ENCODE measurements around the gene ZNF311.

DNA sequence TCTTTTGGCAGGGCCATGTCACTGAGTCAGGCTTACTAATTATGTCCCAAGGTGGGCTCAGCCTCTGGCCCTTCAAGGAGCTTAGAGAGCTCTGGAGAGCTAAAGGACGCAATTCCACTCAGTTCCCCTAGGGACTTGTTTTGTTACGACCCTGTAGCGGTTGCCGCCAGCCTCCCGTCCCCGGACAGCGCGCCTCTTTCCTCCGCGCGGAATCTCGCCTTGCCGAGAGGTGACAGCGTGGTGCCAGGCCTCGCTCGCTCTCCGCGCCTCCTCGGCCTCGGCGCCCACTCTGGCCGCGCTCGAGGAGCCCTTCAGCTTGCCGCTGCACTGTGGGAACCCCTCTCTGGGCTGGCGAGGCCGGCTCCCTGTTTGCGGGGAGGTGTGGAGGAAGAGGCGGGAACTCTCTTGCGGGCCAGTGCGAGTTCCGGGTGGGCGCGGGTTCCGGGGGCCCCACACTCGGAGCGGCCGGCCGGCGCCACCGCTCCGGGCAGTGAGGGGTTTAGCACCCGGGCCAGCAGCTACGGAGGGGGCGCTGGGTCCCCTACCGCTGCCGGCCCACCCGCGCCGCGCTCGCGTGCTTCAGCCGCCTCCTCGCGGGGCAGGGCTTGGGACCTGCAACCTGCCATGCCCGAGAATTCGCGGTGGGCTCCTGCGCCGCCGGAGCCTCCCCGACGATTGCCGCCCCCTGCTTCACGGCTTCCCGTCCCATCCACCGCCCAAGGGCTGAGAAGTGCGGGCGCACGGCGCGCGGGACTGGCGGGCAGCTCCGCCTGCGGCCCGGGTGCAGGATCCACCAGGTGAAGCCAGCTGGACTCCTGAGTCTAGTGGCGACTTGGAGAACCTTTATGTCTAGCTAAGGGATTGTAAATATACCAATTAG lies 9.9 kb upstream of the ZNF311 start:
- TF ChIP-seq ZNF766 (CRISPR knock-in tag; conservative IDR thresholded peaks at IDR 0.05) (no peak), NFXL1 (CRISPR knock-in tag; IDR thresholded peaks at IDR 0.05) (no peak), NR1H2 (CRISPR knock-in tag; IDR thresholded peaks at IDR 0.05) (no peak), EP300 (IDR thresholded peaks at IDR 0.05; ENCODE audit: low read length) (no peak), MXI1 (IDR thresholded peaks at IDR 0.05; ENCODE audit: low read depth, low read length) (no peak), RFX5 (IDR thresholded peaks at IDR 0.05; ENCODE audit: low read depth, low read length) (no peak), CEBPB (tag; IDR thresholded peaks at IDR 0.05) (no peak), NFE2L1 (tag; IDR thresholded peaks at IDR 0.05; ENCODE audit: borderline replicate concordance, low read depth) (no peak), ZNF121 (CRISPR knock-in tag; conservative IDR thresholded peaks at IDR 0.05) (no peak), HSF4 (CRISPR knock-in tag; IDR thresholded peaks at IDR 0.05; ENCODE audit: borderline replicate concordance) (no peak)
- TF ChIP-seq, protein P1, sequence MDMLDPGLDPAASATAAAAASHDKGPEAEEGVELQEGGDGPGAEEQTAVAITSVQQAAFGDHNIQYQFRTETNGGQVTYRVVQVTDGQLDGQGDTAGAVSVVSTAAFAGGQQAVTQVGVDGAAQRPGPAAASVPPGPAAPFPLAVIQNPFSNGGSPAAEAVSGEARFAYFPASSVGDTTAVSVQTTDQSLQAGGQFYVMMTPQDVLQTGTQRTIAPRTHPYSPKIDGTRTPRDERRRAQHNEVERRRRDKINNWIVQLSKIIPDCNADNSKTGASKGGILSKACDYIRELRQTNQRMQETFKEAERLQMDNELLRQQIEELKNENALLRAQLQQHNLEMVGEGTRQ (CRISPR knock-in tag; IDR thresholded peaks at IDR 0.05) = no peak
- TF ChIP-seq, protein P2, sequence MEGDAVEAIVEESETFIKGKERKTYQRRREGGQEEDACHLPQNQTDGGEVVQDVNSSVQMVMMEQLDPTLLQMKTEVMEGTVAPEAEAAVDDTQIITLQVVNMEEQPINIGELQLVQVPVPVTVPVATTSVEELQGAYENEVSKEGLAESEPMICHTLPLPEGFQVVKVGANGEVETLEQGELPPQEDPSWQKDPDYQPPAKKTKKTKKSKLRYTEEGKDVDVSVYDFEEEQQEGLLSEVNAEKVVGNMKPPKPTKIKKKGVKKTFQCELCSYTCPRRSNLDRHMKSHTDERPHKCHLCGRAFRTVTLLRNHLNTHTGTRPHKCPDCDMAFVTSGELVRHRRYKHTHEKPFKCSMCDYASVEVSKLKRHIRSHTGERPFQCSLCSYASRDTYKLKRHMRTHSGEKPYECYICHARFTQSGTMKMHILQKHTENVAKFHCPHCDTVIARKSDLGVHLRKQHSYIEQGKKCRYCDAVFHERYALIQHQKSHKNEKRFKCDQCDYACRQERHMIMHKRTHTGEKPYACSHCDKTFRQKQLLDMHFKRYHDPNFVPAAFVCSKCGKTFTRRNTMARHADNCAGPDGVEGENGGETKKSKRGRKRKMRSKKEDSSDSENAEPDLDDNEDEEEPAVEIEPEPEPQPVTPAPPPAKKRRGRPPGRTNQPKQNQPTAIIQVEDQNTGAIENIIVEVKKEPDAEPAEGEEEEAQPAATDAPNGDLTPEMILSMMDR (IDR thresholded peaks at IDR 0.05 in 2 of 3, conservative IDR thresholded peaks at IDR 0.05 in 1 of 3; ENCODE audit: insufficient read depth in 2 of 3, low read depth in 1 of 3, low read length in 3 of 3) = no peak
- TF ChIP-seq, protein P3, sequence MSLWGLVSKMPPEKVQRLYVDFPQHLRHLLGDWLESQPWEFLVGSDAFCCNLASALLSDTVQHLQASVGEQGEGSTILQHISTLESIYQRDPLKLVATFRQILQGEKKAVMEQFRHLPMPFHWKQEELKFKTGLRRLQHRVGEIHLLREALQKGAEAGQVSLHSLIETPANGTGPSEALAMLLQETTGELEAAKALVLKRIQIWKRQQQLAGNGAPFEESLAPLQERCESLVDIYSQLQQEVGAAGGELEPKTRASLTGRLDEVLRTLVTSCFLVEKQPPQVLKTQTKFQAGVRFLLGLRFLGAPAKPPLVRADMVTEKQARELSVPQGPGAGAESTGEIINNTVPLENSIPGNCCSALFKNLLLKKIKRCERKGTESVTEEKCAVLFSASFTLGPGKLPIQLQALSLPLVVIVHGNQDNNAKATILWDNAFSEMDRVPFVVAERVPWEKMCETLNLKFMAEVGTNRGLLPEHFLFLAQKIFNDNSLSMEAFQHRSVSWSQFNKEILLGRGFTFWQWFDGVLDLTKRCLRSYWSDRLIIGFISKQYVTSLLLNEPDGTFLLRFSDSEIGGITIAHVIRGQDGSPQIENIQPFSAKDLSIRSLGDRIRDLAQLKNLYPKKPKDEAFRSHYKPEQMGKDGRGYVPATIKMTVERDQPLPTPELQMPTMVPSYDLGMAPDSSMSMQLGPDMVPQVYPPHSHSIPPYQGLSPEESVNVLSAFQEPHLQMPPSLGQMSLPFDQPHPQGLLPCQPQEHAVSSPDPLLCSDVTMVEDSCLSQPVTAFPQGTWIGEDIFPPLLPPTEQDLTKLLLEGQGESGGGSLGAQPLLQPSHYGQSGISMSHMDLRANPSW (CRISPR knock-in tag; IDR thresholded peaks at IDR 0.05) = no peak
